Measurements from ENCODE around the gene RNF31. TPM values are rescaled to one million over a fixed set of nuclear protein-coding genes. Genes with fewer than 3 reads are reported as not detected.
A peak's percentile ranks its signal among the peaks of the same experiment; 100 is the strongest.

The RNF31 gene
- total RNA-seq, 1 donor from 2014 or later, result 88.2 TPM

- no peak for TF ChIP-seq CTCF (IDR thresholded peaks at IDR 0.05; ENCODE audit: partially characterized antibody, unreplicated experiment)
- peak overlapping the region; percentile 37 for H3K4me3 Mint-ChIP-seq (ENCODE audit: unreplicated experiment)
- H3K9me3 Mint-ChIP-seq (ENCODE audit: unreplicated experiment), result peaks cover 4% of the 10 kb centered on the region
- H3K36me3 Mint-ChIP-seq (ENCODE audit: unreplicated experiment), result peaks cover 15% of the 10 kb centered on the region
- H3K27ac Mint-ChIP-seq (ENCODE audit: unreplicated experiment), result peak overlapping the region; percentile 65
- peaks cover 8% of the 10 kb centered on the region for H3K27me3 Mint-ChIP-seq (ENCODE audit: unreplicated experiment)
- H3K4me1 Mint-ChIP-seq (ENCODE audit: low read depth, unreplicated experiment), result peaks cover 9% of the 10 kb centered on the region
- DNase-seq, result no peak
Measured at GRCh38 chr14:24204163-24205146, 57.2 kb downstream of the RNF31 start.

GRCh38 chr14:24206260-24207103 is 59.2 kb downstream of the RNF31 start:
- Mint-ChIP-seq H3K4me1 (ENCODE audit: low read depth, unreplicated experiment) (peaks cover 9% of the 10 kb centered on the region), H3K36me3 (ENCODE audit: unreplicated experiment) (peaks cover 15% of the 10 kb centered on the region), H3K27ac (ENCODE audit: unreplicated experiment) (no peak overlapping the region), H3K9me3 (ENCODE audit: unreplicated experiment) (peaks cover 8% of the 10 kb centered on the region), H3K27me3 (ENCODE audit: unreplicated experiment) (peaks cover 12% of the 10 kb centered on the region), H3K4me3 (ENCODE audit: unreplicated experiment) (peak overlapping the region; percentile 8)
- no peak for DNase-seq
- no peak for TF ChIP-seq CTCF (IDR thresholded peaks at IDR 0.05; ENCODE audit: partially characterized antibody, unreplicated experiment)

GRCh38 chr14:24207104-24207551 is 59.8 kb downstream of the RNF31 start:
- TF ChIP-seq CTCF (IDR thresholded peaks at IDR 0.05; ENCODE audit: partially characterized antibody, unreplicated experiment), result no peak

GRCh38 chr14:24207625-24208024 is 60.3 kb downstream of the RNF31 start:
- no peak for TF ChIP-seq CTCF (IDR thresholded peaks at IDR 0.05; ENCODE audit: partially characterized antibody, unreplicated experiment)
- Mint-ChIP-seq H3K4me3 (ENCODE audit: unreplicated experiment) (no peak overlapping the region), H3K36me3 (ENCODE audit: unreplicated experiment) (peaks cover 14% of the 10 kb centered on the region), H3K4me1 (ENCODE audit: low read depth, unreplicated experiment) (peaks cover 9% of the 10 kb centered on the region), H3K27ac (ENCODE audit: unreplicated experiment) (no peak overlapping the region), H3K27me3 (ENCODE audit: unreplicated experiment) (peaks cover 14% of the 10 kb centered on the region), H3K9me3 (ENCODE audit: unreplicated experiment) (peaks cover 8% of the 10 kb centered on the region)
- DNase-seq, result no peak

More at GRCh38 chr14:24207104-24207551, 59.8 kb downstream of the RNF31 start:
- H3K27ac Mint-ChIP-seq (ENCODE audit: unreplicated experiment), result no peak overlapping the region
- peak overlapping the region; percentile 8 for H3K4me3 Mint-ChIP-seq (ENCODE audit: unreplicated experiment)
- peaks cover 15% of the 10 kb centered on the region for H3K36me3 Mint-ChIP-seq (ENCODE audit: unreplicated experiment)
- peaks cover 14% of the 10 kb centered on the region for H3K27me3 Mint-ChIP-seq (ENCODE audit: unreplicated experiment)
- H3K4me1 Mint-ChIP-seq (ENCODE audit: low read depth, unreplicated experiment), result peaks cover 9% of the 10 kb centered on the region
- no peak for DNase-seq
- peaks cover 8% of the 10 kb centered on the region for H3K9me3 Mint-ChIP-seq (ENCODE audit: unreplicated experiment)

Small RNAs within 50 kb of the gene (microRNA-seq; reads per million reads assigned to microRNA genes)
- gene MIR7703 (ENCODE audit: unreplicated experiment), result not detected

Other genes with a start within 250 kb of the RNF31 start
- gene DHRS4, start 193.7 kb upstream of the RNF31 start, total RNA-seq (ENCODE audit: unreplicated experiment), result 6.1 TPM
- gene DHRS4L2, start 158.6 kb upstream of the RNF31 start, total RNA-seq (ENCODE audit: unreplicated experiment), result 10.4 TPM
- 108 TPM for gene CARMIL3, start 95.5 kb upstream of the RNF31 start, total RNA-seq (ENCODE audit: unreplicated experiment)
- gene CPNE6, start 75.9 kb upstream of the RNF31 start, total RNA-seq (ENCODE audit: unreplicated experiment), result 0.44 TPM
- gene PCK2, start 53.2 kb upstream of the RNF31 start, total RNA-seq (ENCODE audit: unreplicated experiment), result 99.9 TPM
- 54.1 TPM for gene DCAF11, start 32.7 kb upstream of the RNF31 start, total RNA-seq (ENCODE audit: unreplicated experiment)
- gene NRL, start 32.5 kb upstream of the RNF31 start, total RNA-seq (ENCODE audit: unreplicated experiment), result 3.7 TPM
- gene FITM1, start 16.8 kb upstream of the RNF31 start, total RNA-seq (ENCODE audit: unreplicated experiment), result 0.66 TPM
- gene PSME1, start 11.3 kb upstream of the RNF31 start, total RNA-seq (ENCODE audit: unreplicated experiment), result 35.7 TPM
- 18.1 TPM for gene EMC9, start 5.9 kb upstream of the RNF31 start, total RNA-seq (ENCODE audit: unreplicated experiment)
- gene PSME2, start 888 bp upstream of the RNF31 start, total RNA-seq (ENCODE audit: unreplicated experiment), result 58.9 TPM
- gene IRF9, start 13.8 kb downstream of the RNF31 start, total RNA-seq (ENCODE audit: unreplicated experiment), result 31.0 TPM
- gene REC8, start 24.6 kb downstream of the RNF31 start, total RNA-seq (ENCODE audit: unreplicated experiment), result 136 TPM
- gene IPO4, start 41.3 kb downstream of the RNF31 start, total RNA-seq (ENCODE audit: unreplicated experiment), result 25.5 TPM
- gene TM9SF1, start 47.9 kb downstream of the RNF31 start, total RNA-seq (ENCODE audit: unreplicated experiment), result 35.0 TPM
- not detected for gene TSSK4, start 58.2 kb downstream of the RNF31 start, total RNA-seq (ENCODE audit: unreplicated experiment)
- gene CHMP4A, start 66.0 kb downstream of the RNF31 start, total RNA-seq (ENCODE audit: unreplicated experiment), result 32.4 TPM
- gene MDP1, start 68.6 kb downstream of the RNF31 start, total RNA-seq (ENCODE audit: unreplicated experiment), result 25.5 TPM
- gene NEDD8, start 84.9 kb downstream of the RNF31 start, total RNA-seq (ENCODE audit: unreplicated experiment), result 169 TPM
- gene GMPR2, start 85.4 kb downstream of the RNF31 start, total RNA-seq (ENCODE audit: unreplicated experiment), result 55.8 TPM
- gene TINF2, start 95.1 kb downstream of the RNF31 start, total RNA-seq (ENCODE audit: unreplicated experiment), result 67.0 TPM
- 4.2 TPM for gene TGM1, start 115.7 kb downstream of the RNF31 start, total RNA-seq (ENCODE audit: unreplicated experiment)
- 30.3 TPM for gene RABGGTA, start 124.1 kb downstream of the RNF31 start, total RNA-seq (ENCODE audit: unreplicated experiment)
- 25.1 TPM for gene DHRS1, start 152.3 kb downstream of the RNF31 start, total RNA-seq (ENCODE audit: unreplicated experiment)
- 29.2 TPM for gene NOP9, start 152.4 kb downstream of the RNF31 start, total RNA-seq (ENCODE audit: unreplicated experiment)
- gene CIDEB, start 160.5 kb downstream of the RNF31 start, total RNA-seq (ENCODE audit: unreplicated experiment), result 1.8 TPM
- gene LTB4R2, start 162.6 kb downstream of the RNF31 start, total RNA-seq (ENCODE audit: unreplicated experiment), result 8.9 TPM
- gene LTB4R, start 164.0 kb downstream of the RNF31 start, total RNA-seq (ENCODE audit: unreplicated experiment), result 7.1 TPM
- gene ADCY4, start 187.6 kb downstream of the RNF31 start, total RNA-seq (ENCODE audit: unreplicated experiment), result not detected
- gene RIPK3, start 192.5 kb downstream of the RNF31 start, total RNA-seq (ENCODE audit: unreplicated experiment), result not detected
- gene NFATC4, start 220.7 kb downstream of the RNF31 start, total RNA-seq (ENCODE audit: unreplicated experiment), result 11.4 TPM

All from glutamatergic neuron (in vitro differentiated cells).